ENCODE measurements around the gene LRP6.

LRP6 gene

DNA sequence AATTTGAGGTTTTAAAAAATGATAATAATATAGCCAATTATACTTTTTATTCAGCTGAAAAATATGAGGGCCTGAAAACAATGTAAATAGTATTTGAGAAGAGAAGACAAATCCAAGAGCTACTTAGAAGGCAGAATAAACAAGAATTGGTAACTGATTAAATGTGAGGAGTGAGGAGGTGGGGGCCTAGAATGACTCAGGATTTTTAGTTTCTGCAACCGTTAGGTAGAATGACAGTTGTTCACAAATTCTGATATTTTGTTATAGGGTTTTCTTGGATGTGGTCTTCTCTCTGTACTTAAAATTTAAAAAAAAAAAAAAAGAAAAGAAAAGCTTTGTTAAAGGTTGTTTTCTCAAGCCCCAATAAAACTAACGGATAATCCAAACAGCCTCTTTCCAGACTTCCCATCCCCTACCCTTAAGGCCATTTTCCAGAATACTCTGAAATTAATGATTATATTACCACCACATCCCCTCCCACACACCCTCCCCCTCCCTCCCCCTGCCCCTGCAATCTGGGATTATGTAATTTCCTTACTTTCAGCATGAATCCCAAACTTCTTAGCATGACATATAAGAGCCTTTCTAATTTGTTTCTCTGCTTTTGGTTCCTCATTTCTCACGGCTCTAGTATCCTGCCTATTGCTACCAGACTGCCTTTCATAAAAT, 50.4 kb downstream of the LRP6 start:
- in situ Hi-C loops (cut with MboI; ENCODE audit: low sequenced_read_pairs): no loop called here

DNA sequence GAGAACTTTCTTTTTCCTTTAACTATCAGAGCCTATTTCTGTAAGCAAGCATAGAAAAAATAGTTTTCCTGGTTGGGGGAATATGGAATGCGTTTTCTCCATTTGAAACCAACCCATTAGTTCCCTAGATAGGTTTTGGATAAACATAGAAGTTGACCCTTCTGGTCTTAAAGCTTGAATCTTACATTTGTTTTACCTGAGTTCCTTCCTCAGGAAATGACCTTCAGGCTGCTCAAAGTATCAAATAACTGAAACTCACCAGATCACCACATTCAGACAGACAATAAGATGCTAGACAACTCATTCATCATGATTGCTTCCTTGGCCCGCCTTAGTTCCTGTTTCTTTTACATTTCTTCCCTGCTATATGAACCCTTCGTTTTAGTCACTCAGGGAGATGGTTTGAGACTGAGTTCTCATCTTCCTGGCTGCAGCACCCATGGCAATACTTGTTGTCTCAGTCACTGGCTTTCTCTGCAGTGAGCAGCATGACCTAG, 52.2 kb downstream of the LRP6 start:
- in situ Hi-C loops (cut with MboI; ENCODE audit: low sequenced_read_pairs): no loop called here

DNA sequence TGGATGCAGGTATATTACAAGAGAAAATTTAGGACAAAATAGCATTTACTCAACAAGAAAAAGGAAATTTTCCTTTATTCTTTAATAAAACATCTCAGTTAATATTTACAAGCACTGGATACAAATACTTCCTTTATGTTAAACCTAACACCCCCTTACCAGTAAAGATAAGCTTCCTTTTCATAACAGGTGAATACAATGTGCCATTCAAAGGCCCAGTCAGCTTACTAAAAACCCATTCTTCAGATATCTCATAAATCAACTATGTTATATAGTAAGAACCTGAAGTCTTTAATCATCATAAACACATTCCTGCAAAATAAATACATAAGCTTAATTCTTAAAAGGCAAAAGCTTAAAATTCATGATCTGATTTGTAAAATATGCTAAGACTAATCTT, 52.6 kb downstream of the LRP6 start:
- in situ Hi-C loops (cut with MboI; ENCODE audit: low sequenced_read_pairs): no loop called here

DNA sequence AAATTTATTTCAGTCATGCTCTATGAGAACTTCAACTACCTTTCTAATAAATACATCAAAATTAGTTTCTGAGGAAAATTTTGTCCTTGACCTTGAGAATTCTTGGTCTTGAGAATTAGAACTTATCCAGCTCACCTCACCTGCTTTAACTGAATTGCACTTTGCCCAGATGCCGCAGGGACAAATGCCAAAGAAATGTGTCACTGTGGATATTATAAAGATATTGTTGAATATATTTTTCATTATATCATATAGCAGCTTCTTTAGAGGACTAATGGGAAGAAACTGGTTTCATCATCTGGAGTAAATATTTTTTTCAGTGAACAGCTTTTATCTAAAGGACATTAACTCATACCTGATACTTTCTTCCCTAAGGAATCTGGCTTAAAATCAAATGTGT, 54.1 kb downstream of the LRP6 start:
- in situ Hi-C loops (cut with MboI; ENCODE audit: low sequenced_read_pairs): no loop called here

DNA sequence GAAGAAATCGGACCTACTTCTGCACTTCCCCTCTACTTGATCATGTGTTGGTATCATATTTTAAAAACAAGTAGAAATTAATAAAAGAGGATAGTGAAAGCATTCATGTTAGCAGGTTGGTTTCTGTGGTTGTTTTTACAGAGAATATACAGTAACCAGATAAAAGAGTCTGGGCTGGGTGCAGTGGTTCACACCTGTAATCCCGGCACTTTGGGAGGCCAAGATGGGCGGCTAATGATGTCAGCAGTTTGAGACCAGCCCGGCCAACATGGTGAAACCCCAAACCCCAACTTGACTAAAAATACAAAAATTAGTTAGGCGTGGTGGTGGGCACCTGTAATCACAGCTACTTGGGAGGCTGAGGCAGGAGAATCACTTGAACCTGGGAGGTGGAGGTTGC, 55.9 kb downstream of the LRP6 start:
- in situ Hi-C loops (cut with MboI; ENCODE audit: low sequenced_read_pairs): no loop called here

DNA sequence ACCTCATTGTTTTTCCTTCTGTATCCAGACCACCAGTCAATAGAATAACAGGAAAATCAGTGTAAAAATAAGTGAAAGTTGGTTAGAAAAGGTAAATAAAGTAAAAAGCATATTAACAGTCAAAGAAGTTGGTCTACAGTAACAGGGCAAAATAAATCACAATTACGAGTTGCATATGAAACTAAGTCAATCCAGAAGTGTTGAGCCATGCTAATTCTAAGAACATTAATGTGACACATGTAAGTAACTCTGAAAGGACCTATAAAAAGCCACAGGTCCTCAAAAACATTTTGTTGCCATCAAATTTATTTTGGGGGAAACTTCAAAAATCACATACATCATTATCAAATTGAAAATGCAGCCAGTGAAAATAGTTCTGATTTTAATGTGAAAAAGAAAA, 56.4 kb downstream of the LRP6 start:
- in situ Hi-C loops (cut with MboI; ENCODE audit: low sequenced_read_pairs): no loop called here

DNA sequence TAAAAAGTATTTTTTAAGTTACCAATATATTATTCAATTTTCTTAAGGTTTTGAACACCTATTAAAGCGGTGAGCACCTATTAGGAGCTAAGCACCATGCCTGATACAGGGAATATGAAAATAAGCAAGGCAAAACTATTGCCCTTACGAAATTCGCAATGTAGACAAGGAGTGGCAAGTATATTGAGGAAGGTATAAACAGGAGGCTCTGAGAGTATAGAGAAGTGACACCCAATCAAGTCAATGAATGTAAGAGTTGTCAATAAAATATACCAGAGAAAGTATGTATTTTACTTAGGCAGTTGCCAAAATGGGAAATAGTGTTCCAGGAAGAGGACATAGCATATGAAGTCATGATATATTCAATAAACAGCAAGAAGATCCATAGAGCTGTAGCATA, 57.2 kb downstream of the LRP6 start:
- in situ Hi-C loops (cut with MboI; ENCODE audit: low sequenced_read_pairs): no loop called here

DNA sequence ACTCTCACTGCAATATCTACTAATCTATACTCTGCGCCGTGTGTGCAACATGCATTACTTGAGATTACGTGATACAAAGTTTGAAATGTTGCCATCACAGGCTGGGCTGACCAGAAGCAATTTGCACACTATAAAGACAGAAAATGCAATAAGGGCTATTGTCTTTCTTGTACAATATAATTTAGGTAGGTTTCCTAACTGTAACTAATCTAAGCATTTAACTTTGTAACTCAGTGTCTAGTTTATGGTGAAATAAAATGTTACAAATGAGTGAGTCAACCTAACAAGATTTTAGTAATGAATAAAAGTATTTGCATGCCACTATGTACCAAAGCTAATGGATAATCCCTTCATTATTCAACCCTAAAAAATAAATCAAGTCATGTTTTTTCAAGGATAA, 57.8 kb downstream of the LRP6 start:
- in situ Hi-C loops (cut with MboI; ENCODE audit: low sequenced_read_pairs): no loop called here

DNA sequence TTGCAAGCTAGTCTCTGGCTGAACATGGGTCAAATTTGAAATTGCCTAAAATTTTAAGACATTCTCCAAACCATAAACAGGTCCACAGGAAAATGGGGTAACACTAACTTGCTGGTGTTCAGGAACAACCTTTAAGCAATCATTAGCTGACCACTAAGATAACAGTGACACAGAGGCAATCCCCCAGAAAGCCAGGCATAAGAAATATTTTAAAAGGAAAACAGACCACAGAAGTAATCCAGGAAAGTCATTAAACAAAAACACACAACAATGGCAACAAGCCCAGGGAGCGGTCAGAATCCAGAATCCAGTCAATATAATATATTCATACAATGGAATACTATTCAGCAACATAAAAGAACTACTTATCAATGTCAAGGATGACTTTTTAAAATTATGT, 59.1 kb downstream of the LRP6 start:
- in situ Hi-C loops (cut with MboI; ENCODE audit: low sequenced_read_pairs): no loop called here

DNA sequence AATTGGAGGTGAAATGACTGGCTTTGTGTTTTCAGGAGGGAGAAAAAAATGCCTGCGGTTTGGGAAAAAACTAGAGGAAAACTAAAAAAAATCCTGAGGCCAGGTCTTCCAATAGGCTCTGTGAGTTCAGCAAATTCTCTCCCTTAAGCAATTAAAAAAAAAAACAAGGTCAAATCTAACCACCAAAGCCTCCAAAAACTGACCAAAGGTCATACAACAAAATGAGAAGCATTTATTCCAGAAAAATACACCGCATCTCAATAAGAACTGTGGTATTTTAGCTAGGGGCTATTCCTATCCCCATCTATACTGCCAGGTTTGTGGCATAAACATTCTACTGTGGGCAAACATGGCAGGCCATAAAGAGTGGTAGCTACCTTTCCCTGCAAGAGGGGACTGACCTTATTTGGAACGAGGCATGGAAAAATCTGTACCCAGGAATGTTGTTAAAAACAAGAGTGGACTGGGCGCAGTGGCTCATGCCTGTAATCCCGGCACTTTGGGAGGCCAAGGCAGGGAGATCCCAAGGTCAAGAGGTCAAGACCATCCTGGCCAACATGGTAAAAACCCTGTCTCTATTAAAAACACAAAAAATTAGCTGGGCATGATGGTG, 60.0 kb downstream of the LRP6 start:
- in situ Hi-C loops (cut with MboI; ENCODE audit: low sequenced_read_pairs): no loop called here

DNA sequence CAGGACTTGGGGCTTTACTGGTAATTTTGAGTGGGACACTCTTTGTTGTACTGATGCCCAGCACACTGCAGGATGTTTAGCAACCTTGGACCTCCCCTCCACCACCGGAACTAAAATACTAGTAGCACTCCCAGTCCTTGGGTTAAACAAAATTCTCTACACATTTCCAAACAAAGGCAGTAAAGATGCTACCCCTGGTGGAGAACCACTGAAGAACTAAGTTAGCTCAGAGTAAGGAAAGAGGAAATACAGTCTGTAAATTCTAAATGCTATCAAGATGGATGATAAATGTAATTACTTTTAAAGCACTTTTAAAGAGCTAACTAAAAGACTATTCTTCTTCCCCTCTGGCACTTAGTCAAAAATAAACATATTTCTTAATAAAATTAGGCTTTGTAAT, 64.1 kb downstream of the LRP6 start:
- in situ Hi-C loops (cut with MboI; ENCODE audit: low sequenced_read_pairs): no loop called here

DNA sequence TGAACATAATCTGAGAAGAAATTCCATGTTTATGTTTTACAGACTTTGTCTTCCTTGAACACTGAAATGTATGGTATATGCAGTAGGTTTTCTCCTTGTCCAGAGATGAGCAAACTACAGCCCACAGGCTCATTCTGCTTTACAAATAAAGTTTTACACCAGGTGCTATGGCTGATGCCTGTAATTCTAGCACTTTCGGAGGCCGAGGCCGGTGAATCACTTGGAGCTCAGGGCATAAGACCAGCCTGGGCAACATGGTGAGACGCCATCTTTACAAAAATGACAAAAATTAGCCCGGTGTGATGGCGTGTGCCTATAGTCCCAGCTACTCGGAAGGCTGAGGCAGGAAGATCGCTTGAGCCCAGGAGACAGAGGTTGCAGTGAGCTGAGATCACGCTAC, 64.7 kb downstream of the LRP6 start:
- in situ Hi-C loops (cut with MboI; ENCODE audit: low sequenced_read_pairs): no loop called here

DNA sequence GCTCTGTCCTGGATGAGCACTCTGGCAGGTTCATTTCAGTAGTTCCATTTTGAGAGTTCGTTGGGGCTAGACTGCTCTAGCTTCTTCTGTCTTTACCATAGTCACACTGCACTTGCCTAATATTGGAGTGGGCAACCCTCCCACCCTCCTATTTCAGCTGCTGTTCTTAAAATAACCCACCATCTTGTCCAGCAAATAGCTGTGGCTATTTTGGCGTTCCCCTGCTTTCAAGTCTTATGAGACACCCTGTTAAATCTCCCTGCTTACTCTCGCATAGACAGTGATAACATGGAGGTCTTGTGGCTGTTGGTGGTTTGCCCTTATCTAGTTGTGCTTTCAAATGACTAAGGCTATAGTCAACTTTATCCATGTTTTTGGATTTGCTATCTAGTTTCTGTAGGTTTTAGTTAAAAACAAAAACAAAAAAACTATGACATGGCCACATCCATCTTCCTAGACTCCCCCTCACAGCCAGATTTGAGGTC, 65.5 kb downstream of the LRP6 start:
- in situ Hi-C loops (cut with MboI; ENCODE audit: low sequenced_read_pairs): no loop called here

DNA sequence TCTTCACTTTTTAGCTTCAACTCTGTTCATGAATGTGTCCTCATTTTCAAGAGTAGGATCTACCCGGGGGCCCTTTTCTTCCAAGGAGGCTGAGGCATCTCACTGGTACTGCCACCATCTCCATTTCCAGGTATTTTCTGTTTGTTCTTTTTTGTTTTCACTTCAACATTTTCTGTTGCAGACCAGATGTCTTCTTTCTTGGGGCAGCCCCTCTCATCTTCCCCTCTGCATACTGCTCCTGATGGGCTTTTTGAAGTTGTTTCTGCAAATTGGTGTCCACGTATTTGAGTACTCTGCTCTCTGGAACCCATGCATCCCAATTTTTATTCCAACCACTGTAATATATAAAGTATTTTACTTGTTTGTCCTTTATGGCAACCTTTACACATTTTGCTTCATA, 66.5 kb downstream of the LRP6 start:
- in situ Hi-C loops (cut with MboI; ENCODE audit: low sequenced_read_pairs): no loop called here

DNA sequence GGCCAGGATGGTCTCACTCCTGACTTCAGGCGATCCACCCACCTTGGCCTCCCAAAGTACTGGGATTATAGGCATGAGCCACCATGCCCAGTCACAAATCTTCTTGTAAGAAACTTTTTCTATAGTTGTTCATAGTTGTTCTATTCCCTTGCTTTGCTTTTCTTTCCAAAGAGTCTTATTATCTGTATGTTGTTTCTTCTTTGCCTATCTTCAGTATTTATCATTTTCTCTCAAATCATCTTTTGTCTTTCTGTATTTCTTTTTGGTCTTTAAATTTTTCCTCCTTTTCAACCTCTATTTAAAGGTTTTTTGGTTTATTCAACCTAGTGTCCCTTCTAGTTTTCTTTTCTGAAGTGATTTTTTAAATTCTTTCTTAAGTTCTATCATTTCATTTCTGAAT, 68.7 kb downstream of the LRP6 start:
- in situ Hi-C loops (cut with MboI; ENCODE audit: low sequenced_read_pairs): no loop called here

DNA sequence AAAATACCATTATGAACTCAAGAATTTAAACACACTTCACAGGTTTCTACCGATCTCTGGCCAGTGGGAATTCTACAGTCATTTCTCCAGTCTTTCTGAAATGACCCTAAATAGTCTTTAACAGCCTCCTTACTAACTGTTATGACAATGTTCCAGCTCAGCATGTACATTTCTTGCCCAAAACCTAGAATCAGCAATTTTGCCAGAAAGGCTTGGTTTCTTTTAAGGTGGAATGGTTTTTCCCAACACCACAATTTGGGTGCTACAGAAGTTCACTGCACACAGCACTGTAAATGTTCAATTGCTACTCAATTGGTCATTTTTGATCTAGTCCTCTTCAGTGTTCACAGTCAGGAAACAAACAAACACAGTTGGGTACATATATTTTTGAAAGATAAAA, 69.7 kb downstream of the LRP6 start:
- in situ Hi-C loops (cut with MboI; ENCODE audit: low sequenced_read_pairs): no loop called here

DNA sequence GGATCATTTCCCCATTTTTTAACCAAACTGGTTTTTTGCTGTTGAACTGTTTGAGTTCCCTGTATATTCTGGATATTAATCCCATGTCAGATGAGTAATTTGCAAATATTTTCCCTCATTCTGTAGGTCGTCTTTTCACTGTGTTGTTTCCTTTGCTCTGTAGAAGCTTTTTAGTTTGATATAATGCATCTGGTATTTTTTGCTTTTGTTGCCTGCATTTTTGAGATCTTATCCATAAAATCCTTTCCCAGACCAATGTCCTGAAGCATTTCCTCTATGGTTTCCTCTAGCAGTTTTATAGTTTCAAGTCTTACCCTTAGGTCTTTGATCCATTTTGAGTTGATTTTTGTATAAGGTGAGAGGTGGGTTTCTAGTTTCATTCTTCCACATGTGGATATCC, 71.3 kb downstream of the LRP6 start:
- in situ Hi-C loops (cut with MboI; ENCODE audit: low sequenced_read_pairs): no loop called here

DNA sequence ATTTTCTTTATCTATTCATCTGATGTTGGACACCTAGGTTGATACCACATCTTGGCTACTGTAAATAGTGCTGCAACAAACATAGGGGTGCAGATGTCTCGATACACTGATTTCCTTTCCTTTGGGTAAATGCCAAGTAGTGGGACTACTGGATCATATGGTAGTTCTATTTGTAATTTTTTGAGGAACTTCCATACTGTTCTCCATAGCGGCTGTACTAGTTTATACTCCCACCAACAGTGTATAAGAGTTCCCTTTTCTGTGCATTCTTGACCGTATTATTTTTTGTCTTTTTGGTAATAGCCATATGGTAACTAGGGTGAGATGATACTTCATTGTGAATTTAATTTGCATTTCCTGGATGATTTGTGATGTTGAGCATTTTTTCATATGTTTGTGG, 71.8 kb downstream of the LRP6 start:
- in situ Hi-C loops (cut with MboI; ENCODE audit: low sequenced_read_pairs): no loop called here

DNA sequence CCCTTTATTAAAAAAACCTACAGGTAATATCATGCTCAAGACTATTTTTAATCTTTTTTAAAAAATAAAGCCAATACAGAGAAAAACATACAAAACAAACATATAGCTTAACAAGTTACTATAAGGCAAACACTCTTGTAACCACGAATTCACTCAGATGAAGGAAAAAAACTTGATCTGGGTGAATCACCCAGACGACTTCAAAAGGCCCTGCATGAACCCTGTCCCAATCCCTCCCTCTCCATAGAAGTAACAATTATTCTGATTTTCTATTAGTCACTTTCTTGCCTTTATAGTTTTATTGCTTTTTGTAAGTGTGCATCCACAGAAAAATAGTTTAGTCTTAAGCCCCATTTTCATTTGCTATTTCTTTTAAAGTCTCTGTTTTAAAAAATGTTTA, 72.6 kb downstream of the LRP6 start:
- in situ Hi-C loops (cut with MboI; ENCODE audit: low sequenced_read_pairs): no loop called here

DNA sequence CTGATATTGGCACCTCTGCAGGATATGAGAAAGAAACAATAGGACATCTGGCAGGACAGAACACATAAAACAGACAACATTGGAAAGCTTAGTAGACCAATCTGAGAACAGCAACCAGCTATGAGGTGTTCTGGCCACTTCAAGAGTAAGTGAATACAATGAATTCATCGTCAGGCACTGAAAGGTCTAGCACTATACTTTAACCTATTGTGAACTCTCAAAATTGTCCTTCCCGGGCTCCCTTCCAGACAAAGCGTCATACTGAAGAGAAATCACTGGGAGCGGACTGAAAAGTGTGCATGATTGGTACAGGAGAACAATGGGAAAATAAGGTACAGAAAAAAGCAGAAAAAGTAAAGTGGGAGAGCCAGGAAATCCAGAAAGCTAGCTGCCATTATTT, 75.8 kb downstream of the LRP6 start:
- in situ Hi-C loops (cut with MboI; ENCODE audit: low sequenced_read_pairs): no loop called here

DNA sequence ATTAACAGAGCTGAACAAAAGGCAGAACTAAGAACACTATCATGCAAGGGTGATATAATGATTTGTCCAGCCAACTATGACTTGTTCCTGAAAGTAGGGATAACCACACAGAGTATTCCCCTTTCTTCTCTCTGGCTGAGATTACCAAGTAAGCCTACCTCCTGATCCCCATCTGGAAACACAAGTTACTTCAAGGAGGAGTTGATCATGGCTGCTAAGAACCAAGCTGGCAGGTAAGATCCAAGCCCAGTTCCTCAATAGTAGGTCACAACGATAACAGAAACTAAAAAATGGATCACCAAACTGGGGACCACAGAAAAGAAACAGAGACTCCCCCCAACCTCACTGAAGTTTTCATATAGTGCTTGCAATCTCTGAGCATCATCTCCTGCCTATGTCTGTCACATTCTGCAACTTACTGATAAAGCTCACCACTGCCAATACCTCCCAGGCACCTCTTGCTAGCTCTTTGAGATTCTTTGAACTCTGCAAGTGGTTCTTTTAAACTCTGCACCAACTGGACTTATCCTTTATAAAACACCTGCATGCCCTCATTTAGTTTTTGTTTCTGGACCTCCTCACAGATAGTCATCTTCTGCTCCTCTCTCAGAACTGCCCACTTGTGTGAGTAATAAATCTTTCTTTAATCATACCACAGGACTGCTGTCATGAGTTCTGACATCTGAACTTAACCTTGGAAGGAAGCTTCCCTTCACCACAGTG, 76.6 kb downstream of the LRP6 start:
- in situ Hi-C loops (cut with MboI; ENCODE audit: low sequenced_read_pairs): no loop called here

DNA sequence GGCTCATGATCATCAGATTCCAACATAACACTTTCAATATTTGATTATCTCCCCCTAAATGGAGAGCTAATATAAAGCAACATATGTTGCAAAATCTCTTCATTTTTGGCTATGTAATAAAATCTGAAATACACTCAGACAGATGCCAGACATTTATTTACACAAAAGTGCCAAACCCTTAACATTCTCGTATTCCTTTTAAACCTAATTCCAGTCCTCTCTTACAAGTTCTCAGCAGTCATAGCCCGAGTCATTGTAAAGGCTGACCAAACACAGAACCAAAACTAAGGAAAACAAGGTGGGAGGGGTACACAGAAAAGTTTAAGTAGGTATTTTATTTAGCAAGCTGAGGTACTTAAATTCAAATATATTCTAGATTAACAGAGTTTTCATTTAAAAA, 81.4 kb downstream of the LRP6 start:
- in situ Hi-C loops (cut with MboI; ENCODE audit: low sequenced_read_pairs): no loop called here

All from HL-60/S4 treated with retinoic acid at 250 ng/mL for 4 days and 3 days (cell line).